ENCODE data around the gene NFATC3.

NFATC3 gene

DNA sequence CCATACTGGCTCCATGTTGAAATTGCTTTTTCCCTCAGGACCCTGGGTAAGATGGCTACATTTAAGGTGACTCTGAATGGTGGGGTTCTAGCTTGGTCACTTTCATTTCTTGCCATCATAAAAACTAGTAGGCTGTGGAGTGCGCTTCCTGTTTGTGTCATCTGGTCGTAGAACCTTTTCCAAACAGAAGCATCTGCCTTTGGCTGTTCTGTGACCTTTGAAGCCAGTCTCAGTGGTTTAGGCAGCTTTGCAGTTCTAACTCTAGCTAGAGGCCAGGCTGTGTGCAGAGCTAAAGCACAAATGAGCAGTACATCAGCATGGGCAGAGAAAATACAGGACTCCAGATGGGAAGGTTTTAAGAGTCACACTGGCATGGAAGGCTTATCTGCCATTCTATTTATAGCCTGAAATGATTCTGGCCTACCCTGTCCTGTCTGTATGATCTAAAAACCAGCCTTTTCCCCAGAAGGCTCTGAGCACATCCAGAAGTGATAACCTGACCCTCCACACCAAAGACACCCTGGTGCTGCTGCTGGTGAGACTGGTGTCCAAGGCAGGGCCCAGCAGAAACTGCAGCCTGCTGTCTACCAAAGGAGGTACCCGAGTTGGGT lies 142.1 kb downstream of the NFATC3 start:
- DNase-seq, result no peak
- no peak for TF ChIP-seq GATA1 (IDR thresholded peaks at IDR 0.05; ENCODE audit: low read depth, low read length)

DNA sequence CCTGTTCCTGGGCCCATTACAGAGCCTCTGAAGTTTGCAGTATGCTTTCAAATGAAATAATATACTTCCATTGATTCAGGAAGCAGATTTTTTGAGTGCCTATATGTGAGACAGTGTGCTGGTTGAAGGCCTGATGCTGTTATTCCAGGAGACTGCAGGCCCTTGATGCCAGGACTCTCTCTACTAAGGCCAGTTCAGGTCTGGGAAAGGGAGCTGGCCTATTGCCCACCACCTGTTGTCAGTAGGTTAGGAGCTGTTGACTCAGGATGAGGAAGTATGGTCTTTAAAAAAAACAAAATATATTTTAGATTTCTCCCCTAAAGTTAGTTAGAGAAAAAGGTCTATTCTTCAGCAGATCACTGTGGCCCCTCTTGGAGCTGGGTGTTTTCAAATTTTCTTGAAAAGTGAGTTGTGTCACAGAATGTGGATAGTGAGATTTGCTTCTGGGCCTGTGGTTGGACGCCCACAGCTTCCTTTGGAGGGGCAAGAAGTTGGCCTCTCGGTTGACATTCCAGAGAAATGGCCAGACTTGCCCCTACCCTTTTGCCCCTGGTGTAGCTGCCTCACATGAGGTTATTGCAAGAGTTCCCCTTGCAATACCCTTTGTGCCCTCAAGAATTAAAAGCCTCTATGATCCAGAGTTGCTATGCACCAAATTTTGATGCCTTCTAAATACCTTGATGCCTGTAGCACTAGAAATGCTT lies 142.8 kb downstream of the NFATC3 start:
- TF ChIP-seq POLR2A (IDR thresholded peaks at IDR 0.05; ENCODE audit: low read length), result no peak
- TF ChIP-seq GATA1 (IDR thresholded peaks at IDR 0.05; ENCODE audit: low read depth, low read length), result no peak
- DNase-seq, result no peak

DNA sequence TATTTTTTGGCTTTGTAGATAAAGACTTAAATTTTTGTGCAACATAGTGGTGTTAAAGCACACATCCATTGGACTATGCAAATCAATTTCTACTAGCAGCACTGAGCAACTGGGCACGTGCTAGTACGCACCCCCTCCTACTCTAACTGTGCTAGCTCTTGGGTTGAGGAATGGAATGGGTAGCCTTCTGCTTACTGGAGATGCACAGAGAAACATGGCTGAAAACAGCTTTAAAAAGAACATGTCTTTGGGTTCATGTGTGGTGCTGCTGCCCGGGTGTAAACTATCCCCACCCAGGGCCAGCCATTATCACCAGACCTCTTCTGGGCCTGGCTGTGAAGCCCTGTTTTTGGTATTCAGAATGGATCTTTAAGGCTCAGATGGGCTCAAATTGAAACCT lies 143.5 kb downstream of the NFATC3 start:
- no peak for TF ChIP-seq POLR2A (IDR thresholded peaks at IDR 0.05; ENCODE audit: low read length)
- no peak for TF ChIP-seq GATA1 (IDR thresholded peaks at IDR 0.05; ENCODE audit: low read depth, low read length)
- DNase-seq, result peak; percentile 27 to 41

DNA sequence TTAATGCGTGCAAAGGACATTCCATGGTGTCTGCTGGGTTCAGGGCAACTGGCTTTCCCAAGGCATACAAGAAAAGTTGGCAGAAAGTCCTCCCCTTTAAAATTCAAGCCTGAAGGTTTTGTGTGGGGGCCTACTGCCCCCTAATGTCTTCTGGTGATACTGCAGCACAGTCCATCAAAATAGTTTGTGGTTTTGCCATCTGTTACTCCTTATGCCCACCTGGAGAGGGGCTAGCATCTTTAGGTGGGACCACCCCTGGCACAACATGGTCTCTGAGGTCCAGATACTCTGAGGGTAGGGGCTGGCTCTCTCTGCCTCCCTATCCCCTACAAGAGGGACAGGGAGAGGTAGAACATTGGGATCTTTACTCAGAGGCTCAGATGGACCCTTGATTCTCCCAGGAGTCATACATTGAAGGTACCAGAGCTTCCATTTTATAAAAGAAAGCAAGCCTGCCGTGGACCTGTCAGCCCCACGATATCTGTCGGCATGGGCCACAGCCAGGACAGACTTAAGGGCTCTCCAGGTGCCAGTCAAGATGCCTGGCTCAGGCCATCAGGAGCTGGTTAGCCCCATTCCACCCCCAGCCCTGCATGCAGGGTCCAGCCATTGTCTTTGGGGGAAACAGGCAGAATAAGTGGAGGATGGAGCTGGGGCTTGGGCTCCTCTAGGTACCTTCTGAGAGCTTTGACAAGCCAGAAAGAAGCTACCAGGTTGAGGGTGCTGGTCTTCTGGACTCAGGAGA lies 144.4 kb downstream of the NFATC3 start:
- DNase-seq, result peak; percentile 65 to 82
- TF ChIP-seq GATA1 (IDR thresholded peaks at IDR 0.05; ENCODE audit: low read depth, low read length) (no peak), POLR2A (IDR thresholded peaks at IDR 0.05; ENCODE audit: low read length) (no peak)

DNA sequence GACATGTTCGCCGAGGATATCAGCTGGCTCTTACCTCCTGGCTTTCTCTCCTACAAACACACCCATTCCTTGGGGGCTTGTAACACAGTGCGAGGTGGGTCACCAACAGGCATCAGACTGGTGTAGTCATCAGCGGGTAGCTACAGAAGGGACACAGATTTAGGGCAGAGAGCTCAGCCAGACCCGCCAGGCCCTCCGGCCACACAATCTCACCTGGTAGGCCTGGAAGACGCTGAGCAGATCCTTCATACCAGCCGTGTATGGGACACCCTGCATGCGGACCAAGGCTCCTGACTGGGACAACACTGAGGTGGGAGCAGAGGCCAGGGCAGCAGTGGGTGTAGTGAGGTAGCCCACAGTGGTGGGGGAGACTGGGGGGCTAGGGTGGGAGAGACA lies 145.0 kb downstream of the NFATC3 start:
- no peak for DNase-seq

DNA sequence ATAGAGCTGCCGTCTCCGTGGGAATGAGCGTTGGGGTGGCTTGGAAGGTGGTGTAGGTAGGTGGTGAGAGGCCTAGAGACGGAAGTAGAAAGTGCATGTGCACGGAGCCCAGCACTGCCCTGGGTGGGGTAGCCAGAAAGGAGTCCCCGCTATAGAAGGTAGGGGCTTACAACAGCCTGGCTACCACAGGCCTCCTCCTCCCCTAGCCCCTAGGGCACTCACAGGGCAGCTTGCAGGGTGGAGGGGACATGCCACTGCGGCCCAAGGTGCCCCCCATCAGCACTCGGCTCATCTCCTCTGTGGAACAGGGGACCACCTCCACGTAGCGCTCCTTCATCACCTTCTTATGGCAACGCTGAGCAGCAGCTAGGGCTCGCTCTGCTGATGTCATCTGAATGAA lies 145.8 kb downstream of the NFATC3 start:
- no peak for TF ChIP-seq POLR2A (IDR thresholded peaks at IDR 0.05; ENCODE audit: low read length)
- TF ChIP-seq GATA1 (IDR thresholded peaks at IDR 0.05; ENCODE audit: low read depth, low read length), result no peak
- no peak for DNase-seq

More for the DNA sequence above, 145.0 kb downstream of the NFATC3 start:
- TF ChIP-seq GATA1 (IDR thresholded peaks at IDR 0.05; ENCODE audit: low read depth, low read length) (no peak), POLR2A (IDR thresholded peaks at IDR 0.05; ENCODE audit: low read length) (no peak)

DNA sequence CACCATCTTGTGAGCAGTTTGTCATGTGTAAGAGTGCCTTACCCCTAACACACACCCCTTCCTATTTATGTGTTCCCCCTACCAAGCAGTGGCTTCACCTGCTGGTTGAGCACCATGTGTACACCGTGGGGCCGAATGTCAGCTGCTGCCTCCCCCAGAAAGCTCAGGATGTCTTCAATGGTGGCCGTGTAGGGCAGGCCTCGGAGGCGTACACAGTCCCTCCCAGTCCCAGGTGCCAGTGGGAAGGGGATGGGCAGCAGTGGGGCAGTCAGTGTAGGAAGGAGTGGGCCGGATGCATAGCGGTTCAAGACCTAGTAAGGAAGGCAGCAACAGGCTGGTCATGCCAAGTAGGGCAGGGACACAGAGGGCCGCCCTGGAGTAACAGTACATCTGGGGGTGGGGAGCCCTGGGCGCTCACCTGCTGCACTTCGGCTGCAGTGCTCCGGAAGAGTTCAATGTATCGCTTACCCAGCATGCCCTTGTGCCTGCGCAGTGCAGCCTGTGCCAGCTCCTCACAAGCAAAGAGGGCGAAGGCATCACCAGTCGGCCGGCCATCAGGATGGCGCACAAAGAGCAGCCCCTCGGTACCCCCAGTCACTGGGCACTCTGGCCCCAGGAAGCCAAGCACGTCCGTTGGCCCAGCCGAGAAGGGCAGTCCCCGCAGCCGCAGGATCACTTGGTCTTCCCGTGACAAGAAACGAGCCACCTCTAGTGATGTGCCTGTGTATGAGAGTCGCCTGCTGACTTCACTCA lies 146.4 kb downstream of the NFATC3 start:
- DNase-seq, result no peak
- TF ChIP-seq GATA1 (IDR thresholded peaks at IDR 0.05; ENCODE audit: low read depth, low read length) (no peak), POLR2A (IDR thresholded peaks at IDR 0.05; ENCODE audit: low read length) (no peak)

DNA sequence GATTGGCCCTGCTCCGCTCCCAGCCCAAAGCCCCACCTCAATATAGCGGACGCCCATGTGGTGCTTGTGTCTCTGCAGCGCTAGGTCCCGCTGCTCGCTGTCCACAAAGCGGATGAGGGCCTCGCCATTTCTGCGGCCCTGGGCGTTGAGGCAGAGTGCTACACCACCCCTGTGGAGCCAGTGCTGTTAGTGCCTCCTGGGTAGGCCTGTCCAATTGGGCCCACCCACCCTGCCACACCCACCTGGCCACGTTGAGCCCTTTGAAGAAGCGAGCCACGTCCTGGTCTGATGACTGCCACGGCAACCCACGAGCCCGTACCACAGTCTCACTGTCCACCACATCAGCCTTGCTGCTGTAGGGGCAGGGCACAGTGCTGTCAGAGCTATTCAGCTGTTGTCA lies 147.2 kb downstream of the NFATC3 start:
- TF ChIP-seq POLR2A (IDR thresholded peaks at IDR 0.05; ENCODE audit: low read length) (no peak), GATA1 (IDR thresholded peaks at IDR 0.05; ENCODE audit: low read depth, low read length) (no peak)
- peak in 1 of 2 experiments; percentile 20 for DNase-seq

DNA sequence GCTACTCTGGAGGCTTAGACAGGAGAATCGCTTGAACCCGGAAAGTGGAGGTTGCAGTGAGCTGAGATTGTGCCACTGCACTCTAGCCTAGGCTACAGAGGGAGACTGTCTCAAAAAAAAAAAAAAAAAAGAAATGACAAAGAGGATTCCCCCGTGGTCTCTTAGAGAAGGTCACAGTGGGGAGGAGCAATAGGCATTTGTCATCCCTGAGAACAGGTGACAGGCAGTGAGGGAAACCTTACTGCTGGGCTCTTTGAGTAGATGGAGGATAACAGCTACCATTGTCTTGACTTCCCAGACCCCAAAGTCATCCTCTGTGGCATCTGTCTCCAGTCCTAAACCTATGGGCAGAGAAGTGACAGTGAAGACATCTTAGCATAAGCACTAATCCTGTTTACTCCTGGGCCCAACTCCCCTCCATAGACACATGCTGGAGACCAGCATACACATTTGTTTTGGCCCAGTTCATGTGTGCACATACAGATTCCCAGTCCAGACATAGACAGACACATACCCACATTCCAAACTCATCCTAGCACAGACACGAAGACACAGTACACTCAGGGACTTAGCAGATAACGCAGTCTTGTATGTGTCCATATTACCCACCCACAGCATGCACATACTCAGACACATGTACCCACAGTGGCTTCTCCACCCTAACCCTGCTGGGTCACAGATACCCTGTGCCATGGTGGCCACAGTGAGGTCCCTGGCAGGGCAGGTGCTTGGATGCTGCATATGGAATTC lies 148.1 kb downstream of the NFATC3 start:
- TF ChIP-seq GATA1 (IDR thresholded peaks at IDR 0.05; ENCODE audit: low read depth, low read length) (no peak), POLR2A (IDR thresholded peaks at IDR 0.05; ENCODE audit: low read length) (no peak)
- DNase-seq, result no peak

DNA sequence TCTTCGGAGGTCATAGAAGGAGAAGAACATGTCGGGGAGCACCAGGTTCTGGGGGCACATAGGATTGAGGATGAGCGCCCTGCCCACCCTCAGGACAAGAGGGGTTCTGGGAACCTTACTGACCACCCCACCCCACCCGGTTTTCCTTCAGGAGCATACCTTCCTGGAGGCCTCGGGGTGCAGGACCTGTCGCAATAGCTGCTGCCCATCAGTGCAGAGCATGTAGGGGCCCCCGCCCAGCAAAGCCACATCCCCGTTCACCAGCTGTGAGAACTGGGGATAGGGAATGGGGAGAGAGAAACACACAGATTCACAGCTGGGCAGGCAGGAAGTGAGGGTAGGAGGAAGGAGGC lies 148.6 kb downstream of the NFATC3 start:
- DNase-seq, result no peak
- TF ChIP-seq POLR2A (IDR thresholded peaks at IDR 0.05; ENCODE audit: low read length), result no peak
- TF ChIP-seq GATA1 (IDR thresholded peaks at IDR 0.05; ENCODE audit: low read depth, low read length), result no peak

DNA sequence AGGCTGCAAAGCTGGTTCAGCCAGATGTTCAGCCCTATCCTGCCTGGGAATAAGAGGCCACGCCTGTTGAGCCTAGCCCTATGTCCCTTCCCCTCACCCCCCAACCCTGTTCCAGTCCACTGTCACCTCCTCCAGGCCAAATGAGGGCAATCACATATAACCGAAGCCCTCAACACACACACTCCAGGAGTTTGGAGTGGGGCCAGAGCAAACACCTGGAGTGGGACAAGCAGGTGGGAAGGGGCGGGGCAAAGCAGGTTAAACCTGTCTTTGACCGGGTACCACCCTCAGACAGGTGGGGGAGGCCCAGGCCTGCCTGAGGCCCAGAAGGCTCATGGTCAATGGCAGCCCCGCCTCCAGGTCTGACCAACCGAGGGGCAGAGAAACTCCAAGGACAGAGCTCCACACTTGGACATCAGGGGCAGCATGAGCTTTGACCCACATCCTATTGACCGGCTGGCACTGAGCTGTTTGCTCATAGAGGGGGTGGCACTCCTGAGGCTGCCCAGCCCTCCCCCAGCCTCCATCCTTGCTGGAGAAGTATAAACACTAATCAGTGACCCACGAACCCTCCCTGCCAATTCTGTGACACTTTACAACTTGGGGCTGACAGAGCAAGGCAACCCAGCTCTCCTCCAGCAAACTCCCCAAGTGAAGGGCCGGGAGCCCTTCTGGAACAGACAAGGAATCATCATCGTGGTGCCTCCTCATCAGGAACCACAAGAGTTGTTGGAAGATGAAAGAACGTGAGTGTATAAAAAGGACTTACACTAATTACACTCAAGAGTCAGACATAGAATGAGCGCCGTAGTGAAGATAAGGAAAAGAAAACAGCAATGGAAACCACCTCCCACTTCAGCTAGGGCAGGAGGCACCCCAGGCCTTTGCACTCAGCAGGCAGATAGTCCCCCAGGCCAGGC lies 149.3 kb downstream of the NFATC3 start:
- TF ChIP-seq POLR2A (IDR thresholded peaks at IDR 0.05; ENCODE audit: low read length) (no peak), GATA1 (IDR thresholded peaks at IDR 0.05; ENCODE audit: low read depth, low read length) (no peak)
- peak; percentile 27 to 29 for DNase-seq

DNA sequence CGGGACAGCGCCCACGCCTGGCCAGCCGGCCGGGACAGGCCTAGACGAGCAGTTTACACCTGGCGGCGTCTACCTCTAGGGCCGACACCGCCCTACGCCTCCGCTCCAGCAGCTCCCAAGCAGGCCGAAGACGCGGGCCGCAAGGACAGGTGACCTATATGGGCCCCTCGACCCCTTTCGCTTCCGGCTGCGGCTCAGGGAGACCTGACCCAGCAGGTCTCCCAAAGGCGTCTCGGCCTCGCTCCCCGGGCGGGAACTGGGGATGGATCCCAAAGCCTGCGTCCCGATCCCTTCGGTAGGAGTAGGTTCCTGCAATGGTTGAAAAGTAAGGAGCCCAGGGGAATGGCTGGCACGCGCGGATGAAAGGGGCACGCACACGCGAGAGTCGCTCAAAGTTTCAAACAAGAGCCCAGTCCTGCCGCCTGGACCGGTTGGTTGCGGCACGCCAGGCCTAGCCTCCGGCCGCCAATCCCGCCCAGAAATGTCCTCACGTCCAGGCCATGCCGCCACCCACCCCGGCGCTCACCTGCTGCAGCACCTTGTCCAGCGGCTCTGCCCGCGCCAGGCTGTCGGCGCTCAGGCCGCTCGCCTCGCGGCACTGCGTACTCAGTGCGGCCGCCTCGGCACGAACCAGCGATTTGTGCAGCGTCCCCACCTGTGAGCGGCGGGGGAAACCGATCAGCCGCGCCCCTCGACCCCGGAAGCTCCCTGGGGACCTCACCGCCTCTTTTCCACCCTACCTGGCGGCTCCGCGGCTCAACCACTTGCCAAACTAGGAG lies 150.1 kb downstream of the NFATC3 start:
- TF ChIP-seq POLR2A (IDR thresholded peaks at IDR 0.05; ENCODE audit: low read length) (no peak), GATA1 (IDR thresholded peaks at IDR 0.05; ENCODE audit: low read depth, low read length) (no peak)
- no peak for DNase-seq

All from erythroblast (primary cell).